Measurements from ENCODE around the gene CACNA1E. TPM values are rescaled to one million over a fixed set of nuclear protein-coding genes. Genes with fewer than 3 reads are reported as not detected.

Gene CACNA1E
- total RNA-seq, 1 experiment from 2014 or later = 0.46 TPM

- no peaks in the 10 kb centered on the region for H3K4me1 ChIP-seq (ENCODE audit: insufficient read depth, low read length)
- no peak overlapping the region for H2BK5ac ChIP-seq (ENCODE audit: insufficient read length, low read length)
- no peak overlapping the region for H4K91ac ChIP-seq (ENCODE audit: insufficient read length, low read depth, low read length)
- H3K27ac ChIP-seq (ENCODE audit: insufficient read length, low read depth, low read length) = no peak overlapping the region
- H3K36me3 Mint-ChIP-seq (ENCODE audit: insufficient read depth in 1 of 3, low read depth in 3 of 3) = no peaks in the 10 kb centered on the region
- H2BK20ac ChIP-seq (ENCODE audit: low read depth, low read length, poor library complexity, severe bottlenecking) = no peak overlapping the region
- TF ChIP-seq, protein P1, sequence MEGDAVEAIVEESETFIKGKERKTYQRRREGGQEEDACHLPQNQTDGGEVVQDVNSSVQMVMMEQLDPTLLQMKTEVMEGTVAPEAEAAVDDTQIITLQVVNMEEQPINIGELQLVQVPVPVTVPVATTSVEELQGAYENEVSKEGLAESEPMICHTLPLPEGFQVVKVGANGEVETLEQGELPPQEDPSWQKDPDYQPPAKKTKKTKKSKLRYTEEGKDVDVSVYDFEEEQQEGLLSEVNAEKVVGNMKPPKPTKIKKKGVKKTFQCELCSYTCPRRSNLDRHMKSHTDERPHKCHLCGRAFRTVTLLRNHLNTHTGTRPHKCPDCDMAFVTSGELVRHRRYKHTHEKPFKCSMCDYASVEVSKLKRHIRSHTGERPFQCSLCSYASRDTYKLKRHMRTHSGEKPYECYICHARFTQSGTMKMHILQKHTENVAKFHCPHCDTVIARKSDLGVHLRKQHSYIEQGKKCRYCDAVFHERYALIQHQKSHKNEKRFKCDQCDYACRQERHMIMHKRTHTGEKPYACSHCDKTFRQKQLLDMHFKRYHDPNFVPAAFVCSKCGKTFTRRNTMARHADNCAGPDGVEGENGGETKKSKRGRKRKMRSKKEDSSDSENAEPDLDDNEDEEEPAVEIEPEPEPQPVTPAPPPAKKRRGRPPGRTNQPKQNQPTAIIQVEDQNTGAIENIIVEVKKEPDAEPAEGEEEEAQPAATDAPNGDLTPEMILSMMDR (conservative IDR thresholded peaks at IDR 0.05) = no peak
- no peak overlapping the region for H4K5ac ChIP-seq (ENCODE audit: insufficient read length, low read depth, low read length)
- no peaks in the 10 kb centered on the region for H3K9me3 Mint-ChIP-seq
- H3K4me2 ChIP-seq (ENCODE audit: insufficient read depth, insufficient read length, low read length) = no peak overlapping the region
- H2BK15ac ChIP-seq (ENCODE audit: low read depth, low read length) = no peak overlapping the region; the same call in 1 of the 2 replicates
- no peak overlapping the region for H3K4me3 Mint-ChIP-seq
- H3K79me2 ChIP-seq (ENCODE audit: insufficient read depth, low read length) = no peaks in the 10 kb centered on the region
- no peaks in the 10 kb centered on the region for H3K23me2 ChIP-seq (ENCODE audit: insufficient read length, low read depth, low read length, poor library complexity, severe bottlenecking)
- H3K27me3 ChIP-seq (ENCODE audit: insufficient read depth, low read length) = no peaks in the 10 kb centered on the region
- no peak overlapping the region for H2AFZ ChIP-seq (ENCODE audit: low read length)
- no peak overlapping the region for H3K23ac ChIP-seq (ENCODE audit: insufficient read length, low read depth, low read length)
- no peak overlapping the region for H3K56ac ChIP-seq (ENCODE audit: insufficient read length, low read depth, low read length)
- DNase-seq = no peak
- H3K27me3 Mint-ChIP-seq (ENCODE audit: low read depth) = peaks cover 7% of the 10 kb centered on the region
- peaks cover 6 to 12% of the 10 kb centered on the region in 2 experiments for H3K4me1 Mint-ChIP-seq
- no CpG with 5 or more reads among the region's 9 CpGs for WGBS (ENCODE audit: extremely low coverage, insufficient read length, low lambda C conversion rate)
- H3K9me3 ChIP-seq (ENCODE audit: control insufficient read depth, low read depth, low read length) = no peaks in the 10 kb centered on the region
- no peak overlapping the region for H3K9ac ChIP-seq (ENCODE audit: extremely low read depth, insufficient read length, low read length)
- no peaks in the 10 kb centered on the region for H3K79me1 ChIP-seq (ENCODE audit: insufficient read depth, low read depth, low read length, poor library complexity, severe bottlenecking)
- no peak overlapping the region for H4K8ac ChIP-seq (replicated peaks; ENCODE audit: insufficient read length, low read depth, low read length)
- H3K14ac ChIP-seq (ENCODE audit: insufficient read depth, low read length) = no peak overlapping the region; the same call in 1 of the 2 replicates
- no peak overlapping the region for H3T11ph ChIP-seq (ENCODE audit: low read length)
- no peak overlapping the region for H3K4ac ChIP-seq (ENCODE audit: low read depth, low read length)
- peak overlapping the region in 1 of 3 experiments; percentile 69; a peak in 1 of 7 replicates for H3K27ac Mint-ChIP-seq
- no peak overlapping the region for H3K18ac ChIP-seq (ENCODE audit: insufficient read length, low read depth, low read length)
- no peak overlapping the region for H2BK12ac ChIP-seq (ENCODE audit: insufficient read length, low read depth, low read length)
- H4K20me1 ChIP-seq (ENCODE audit: control insufficient read depth, insufficient read depth, insufficient read length) = no peaks in the 10 kb centered on the region
- H2BK120ac ChIP-seq (ENCODE audit: low read depth, low read length, poor library complexity, severe bottlenecking) = no peak overlapping the region
- no peak overlapping the region for H2AK5ac ChIP-seq (ENCODE audit: insufficient read length, low read length)
These were observed 25.3 kb downstream of the CACNA1E start for GRCh38 chr1:181508486-181509165.
